Mesenchymal stem cell (in vitro differentiated cells and primary cell): ENCODE results near the gene FIBCD1.

ENCODE experiments used
- DNase-seq: peaks from one replicate; pipeline ENCODE4 v3.0.0-alpha.2; 2013
- H2AFZ ChIP-seq: one replicate; pipeline ENCODE4 v1.6.1; 2013; ENCODE audit warnings: low read depth, mild to moderate bottlenecking, control low read depth, inconsistent platforms, low read length, moderate library complexity
- H2AK5ac ChIP-seq: 2 replicates; pipeline ENCODE4 v1.6.1; 2013; ENCODE audit warnings: low read length, moderate library complexity, mild to moderate bottlenecking, inconsistent platforms; ENCODE audit not compliant: severe bottlenecking
- H2BK120ac ChIP-seq: one replicate; pipeline ENCODE4 v1.6.1; 2013; ENCODE audit warnings: low read depth, mild to moderate bottlenecking, inconsistent platforms, low read length, moderate library complexity
- H2BK12ac ChIP-seq, 2 experiments: one replicate each; pipeline ENCODE4 v1.6.1; 2013; ENCODE audit warnings: inconsistent platforms in 2 of 2, low read length in 2 of 2, mild to moderate bottlenecking in 2 of 2, moderate library complexity in 2 of 2, control low read depth in 1 of 2
- H2BK15ac ChIP-seq: one replicate; pipeline ENCODE4 v1.6.1; 2013; ENCODE audit warnings: mild to moderate bottlenecking, low read depth, inconsistent platforms; ENCODE audit not compliant: poor library complexity, severe bottlenecking
- H2BK5ac ChIP-seq: 2 replicates; pipeline ENCODE4 v1.6.1; 2013; ENCODE audit warnings: low read depth, mild to moderate bottlenecking, low read length, control low read depth, inconsistent platforms; ENCODE audit not compliant: poor library complexity, severe bottlenecking
- H3K14ac ChIP-seq, 2 experiments: one replicate each; pipeline ENCODE4 v1.6.1; 2013; ENCODE audit warnings: inconsistent platforms in 2 of 2, low read length in 2 of 2, control low read depth in 1 of 2, mild to moderate bottlenecking in 1 of 2, moderate library complexity in 1 of 2
- H3K18ac ChIP-seq, 2 experiments: one replicate each; pipeline ENCODE4 v1.6.1; 2013; ENCODE audit warnings: inconsistent platforms in 2 of 2, low read length in 2 of 2, control low read depth in 1 of 2, low read depth in 1 of 2, mild to moderate bottlenecking in 1 of 2
- H3K23ac ChIP-seq, 2 experiments: one replicate each; pipeline ENCODE4 v1.6.1; 2013; ENCODE audit warnings: inconsistent platforms in 2 of 2, low read length in 2 of 2, mild to moderate bottlenecking in 2 of 2, moderate library complexity in 2 of 2, control low read depth in 1 of 2
- H3K27ac ChIP-seq: 2 replicates; pipeline ENCODE4 v1.5.1; 2013; ENCODE audit warnings: mild to moderate bottlenecking, moderate library complexity, low read length, control low read depth, inconsistent platforms; ENCODE audit not compliant: poor library complexity, severe bottlenecking
- H3K27me3 ChIP-seq, 2 experiments: 2 replicates each; pipeline versions ENCODE4 v1.6.1 to v1.7.0; 2013; ENCODE audit warnings: low read length in 2 of 2, mild to moderate bottlenecking in 2 of 2, moderate library complexity in 2 of 2, control low read depth in 1 of 2, inconsistent platforms in 1 of 2; ENCODE audit not compliant: control insufficient read depth in 1 of 2, insufficient read depth in 1 of 2
- H3K36me3 ChIP-seq, 2 experiments: 2 replicates each; pipeline versions ENCODE4 v1.6.1 to v1.7.0; 2013; ENCODE audit warnings: low read length in 2 of 2, control low read depth in 1 of 2, inconsistent platforms in 1 of 2, low read depth in 1 of 2, mild to moderate bottlenecking in 1 of 2; ENCODE audit not compliant: insufficient read depth in 2 of 2, control insufficient read depth in 1 of 2
- H3K4ac ChIP-seq, 2 experiments: one replicate each; pipeline ENCODE4 v1.6.1; 2013; ENCODE audit warnings: inconsistent platforms in 2 of 2, low read length in 2 of 2, mild to moderate bottlenecking in 2 of 2, moderate library complexity in 2 of 2, control low read depth in 1 of 2, low read depth in 1 of 2
- H3K4me1 ChIP-seq: 2 replicates; pipeline ENCODE4 v1.6.1; 2013; ENCODE audit warnings: low read depth, low read length, control low read depth; ENCODE audit not compliant: control insufficient read depth, insufficient read depth
- H3K4me2 ChIP-seq: 2 replicates; pipeline ENCODE4 v1.6.1; 2013; ENCODE audit warnings: low read length, mild to moderate bottlenecking, inconsistent platforms; ENCODE audit not compliant: poor library complexity, severe bottlenecking
- H3K4me3 ChIP-seq, 2 experiments: 2 replicates each; pipeline versions ENCODE4 v1.5.1 to v1.7.0; 2013; ENCODE audit warnings: low read length in 2 of 2, mild to moderate bottlenecking in 2 of 2, control low read depth in 1 of 2, low read depth in 1 of 2; ENCODE audit not compliant: insufficient read depth in 1 of 2
- H3K79me1 ChIP-seq: replicated peaks from 2 replicates; pipeline ENCODE4 v1.6.1; 2013; ENCODE audit warnings: mild to moderate bottlenecking, control low read depth, low read length, inconsistent platforms; ENCODE audit not compliant: poor library complexity, severe bottlenecking
- H3K9ac ChIP-seq: 2 replicates; pipeline ENCODE4 v1.7.0; 2013; ENCODE audit warnings: mild to moderate bottlenecking, low read length, moderate library complexity
- H3K9me3 ChIP-seq: 2 replicates; pipeline ENCODE4 v1.7.0; 2013; ENCODE audit warnings: mild to moderate bottlenecking, low read length; ENCODE audit not compliant: control insufficient read depth
- H4K8ac ChIP-seq: one replicate; pipeline ENCODE4 v1.6.1; 2013; ENCODE audit warnings: inconsistent platforms, mild to moderate bottlenecking, low read length, moderate library complexity
- H4K91ac ChIP-seq: one replicate; pipeline ENCODE4 v1.6.1; 2013; ENCODE audit warnings: mild to moderate bottlenecking, low read length, inconsistent platforms
- WGBS: methylation state at CpG from one replicate; pipeline ENCODE4 v1.1.7; 2013; ENCODE audit warnings: mixed read lengths; 5-methylcytosine and 5-hydroxymethylcytosine counted together

FIBCD1 gene

GRCh38 chr9:130972957-130973685 lies 34.1 kb upstream of the FIBCD1 start:
- Histone ChIP-seq H2BK12ac (no peak overlapping the region), H2BK5ac (no peak overlapping the region), H3K23ac (no peak overlapping the region), H2AFZ (no peak overlapping the region), H2BK120ac (no peak overlapping the region), H3K4me3 (no peak overlapping the region), H3K27me3 (peaks cover 29 to 68% of the 10 kb centered on the region in 2 experiments), H2AK5ac (no peak overlapping the region), H3K27ac (no peak overlapping the region), H4K8ac (no peak overlapping the region), H3K4ac (no peak overlapping the region), H2BK15ac (no peak overlapping the region), H3K36me3 (no peaks in the 10 kb centered on the region), H3K4me2 (no peak overlapping the region), H3K14ac (no peak overlapping the region), H4K91ac (no peak overlapping the region), H3K4me1 (no peaks in the 10 kb centered on the region), H3K9me3 (no peaks in the 10 kb centered on the region), H3K18ac (no peak overlapping the region), H3K9ac (no peak overlapping the region), H3K79me1 (no peaks in the 10 kb centered on the region)
- 81% methylated on average over 19 of the region's 19 CpGs for WGBS
- DNase-seq, result no peak

- no peak overlapping the region for H2AK5ac ChIP-seq
- H3K9me3 ChIP-seq, result no peaks in the 10 kb centered on the region
- H3K4me3 ChIP-seq, result no peak overlapping the region
- H3K4me2 ChIP-seq, result no peak overlapping the region
- no peaks in the 10 kb centered on the region for H3K4me1 ChIP-seq
- no peak overlapping the region for H2BK15ac ChIP-seq
- 86% methylated on average over 5 of the region's 6 CpGs for WGBS
- peaks cover 29 to 62% of the 10 kb centered on the region in 2 experiments for H3K27me3 ChIP-seq
- H3K79me1 ChIP-seq, result no peaks in the 10 kb centered on the region
- no peak overlapping the region for H4K8ac ChIP-seq
- H3K23ac ChIP-seq, result no peak overlapping the region
- no peak overlapping the region for H2AFZ ChIP-seq
- no peaks in the 10 kb centered on the region for H3K36me3 ChIP-seq
- no peak for DNase-seq
- no peak overlapping the region for H2BK5ac ChIP-seq
- no peak overlapping the region for H2BK120ac ChIP-seq
- H3K4ac ChIP-seq, result no peak overlapping the region
- no peak overlapping the region for H3K9ac ChIP-seq
- no peak overlapping the region for H3K14ac ChIP-seq
- no peak overlapping the region for H4K91ac ChIP-seq
- no peak overlapping the region for H3K18ac ChIP-seq
- no peak overlapping the region for H3K27ac ChIP-seq
- no peak overlapping the region for H2BK12ac ChIP-seq
Measured at GRCh38 chr9:130972277-130972956, 33.4 kb upstream of the FIBCD1 start.

- no peaks in the 10 kb centered on the region for H3K9me3 ChIP-seq
- no peak overlapping the region for H2BK12ac ChIP-seq
- no peak overlapping the region for H2BK15ac ChIP-seq
- H3K4ac ChIP-seq, result no peak overlapping the region
- WGBS, result 75% methylated on average over 12 of the region's 12 CpGs
- no peak for DNase-seq
- no peak overlapping the region for H3K4me2 ChIP-seq
- no peak overlapping the region for H2BK120ac ChIP-seq
- no peak overlapping the region for H3K4me3 ChIP-seq
- no peak overlapping the region for H4K8ac ChIP-seq
- no peaks in the 10 kb centered on the region for H3K4me1 ChIP-seq
- H2AFZ ChIP-seq, result no peak overlapping the region
- no peaks in the 10 kb centered on the region for H3K36me3 ChIP-seq
- no peak overlapping the region for H3K27ac ChIP-seq
- no peak overlapping the region for H2AK5ac ChIP-seq
- no peak overlapping the region for H3K14ac ChIP-seq
- no peak overlapping the region for H2BK5ac ChIP-seq
- H3K9ac ChIP-seq, result no peak overlapping the region
- H3K23ac ChIP-seq, result no peak overlapping the region
- peaks cover 29 to 53% of the 10 kb centered on the region in 2 experiments for H3K27me3 ChIP-seq
- H4K91ac ChIP-seq, result no peak overlapping the region
- H3K79me1 ChIP-seq, result no peaks in the 10 kb centered on the region
- H3K18ac ChIP-seq, result no peak overlapping the region
Measured at GRCh38 chr9:130971294-130971849, 32.3 kb upstream of the FIBCD1 start.

DNA sequence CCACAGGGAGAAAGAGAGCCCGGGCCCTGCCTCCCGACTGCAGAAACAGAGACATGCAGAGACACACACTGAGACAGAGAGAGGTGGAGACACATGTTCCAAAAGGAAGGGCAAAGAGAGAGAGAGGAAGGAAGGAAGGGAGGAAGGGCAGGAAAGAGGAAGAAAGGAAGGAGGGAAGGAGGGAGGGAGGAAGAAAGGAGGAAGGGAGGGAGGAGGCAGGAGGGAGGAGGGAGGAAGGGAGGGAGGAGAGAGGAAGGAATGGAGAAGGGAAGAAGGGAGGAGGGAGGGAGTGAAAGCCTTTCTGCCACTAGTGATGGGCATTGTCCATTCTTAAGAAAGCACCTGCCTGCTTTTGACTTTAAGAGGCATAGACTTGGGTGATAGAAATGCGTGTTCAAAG lies 31.8 kb upstream of the FIBCD1 start:
- Histone ChIP-seq H3K36me3 (no peaks in the 10 kb centered on the region), H3K9ac (no peak overlapping the region), H2AK5ac (no peak overlapping the region), H2BK12ac (no peak overlapping the region), H2AFZ (no peak overlapping the region), H2BK5ac (no peak overlapping the region), H3K4ac (no peak overlapping the region), H3K4me1 (no peaks in the 10 kb centered on the region), H3K14ac (no peak overlapping the region), H3K4me3 (no peak overlapping the region), H3K79me1 (no peaks in the 10 kb centered on the region), H3K27ac (no peak overlapping the region), H3K9me3 (no peaks in the 10 kb centered on the region), H3K27me3 (peaks cover 29 to 48% of the 10 kb centered on the region in 2 experiments), H2BK120ac (no peak overlapping the region), H2BK15ac (no peak overlapping the region), H3K18ac (no peak overlapping the region), H4K91ac (no peak overlapping the region), H4K8ac (no peak overlapping the region), H3K23ac (no peak overlapping the region), H3K4me2 (no peak overlapping the region)
- WGBS, result 86% methylated on average over 3 of the region's 3 CpGs
- no peak for DNase-seq
